Ureter (tissue), 1 donor: ENCODE results near the gene HSD11B1. TPM values are rescaled to one million over a fixed set of nuclear protein-coding genes. Genes with fewer than 3 reads are reported as not detected.
A peak's percentile ranks its signal among the peaks of the same experiment; 100 is the strongest.

Source experiments
- DNase-seq: peaks from one replicate; pipeline ENCODE4 v3.0.0-alpha.2; 2020; ENCODE audit warnings: low spot score
- total RNA-seq: library from RNA; stranded (reverse); gene quantifications from one replicate; pipeline ENCODE4 v1.2.4, GENCODE V29; 2023
- donor health status: DM: yes; HTN: yes; CAD: no.

Gene HSD11B1
- total RNA-seq, 1 donor from 2014 or later, result 4.1 TPM

- DNase-seq, result no peak
These were observed 22.6 kb downstream of the HSD11B1 start for GRCh38 chr1:209727286-209727685.

- no peak for DNase-seq
These were observed 23.1 kb downstream of the HSD11B1 start for GRCh38 chr1:209727785-209728184.

- DNase-seq, result no peak
These were observed 23.8 kb downstream of the HSD11B1 start for GRCh38 chr1:209728466-209728865.

- DNase-seq, result no peak
These were observed 24.8 kb downstream of the HSD11B1 start for GRCh38 chr1:209729436-209729835.

- no peak for DNase-seq
These were observed 28.1 kb downstream of the HSD11B1 start for GRCh38 chr1:209732725-209733124.

GRCh38 chr1:209733409-209734192, 29.0 kb downstream of the HSD11B1 start:
- no peak for DNase-seq

GRCh38 chr1:209736490-209737117, 32.0 kb downstream of the HSD11B1 start:
- no peak for DNase-seq

- DNase-seq, result no peak
These were observed 32.5 kb downstream of the HSD11B1 start for GRCh38 chr1:209737118-209737505.

- DNase-seq, result no peak
These were observed 33.6 kb downstream of the HSD11B1 start for GRCh38 chr1:209738270-209738669.

- no peak for DNase-seq
These were observed 36.5 kb downstream of the HSD11B1 start for GRCh38 chr1:209741193-209741592.

GRCh38 chr1:209741889-209742288, 37.2 kb downstream of the HSD11B1 start:
- no peak for DNase-seq

GRCh38 chr1:209742409-209743144, 37.9 kb downstream of the HSD11B1 start:
- DNase-seq, result no peak

- peak; percentile 62 for DNase-seq
These were observed 38.5 kb downstream of the HSD11B1 start for GRCh38 chr1:209743145-209743482.

GRCh38 chr1:209746451-209747165, 42.0 kb downstream of the HSD11B1 start:
- no peak for DNase-seq

GRCh38 chr1:209747580-209748262, 43.1 kb downstream of the HSD11B1 start:
- DNase-seq, result peak; percentile 96

- no peak for DNase-seq
These were observed 44.0 kb downstream of the HSD11B1 start for GRCh38 chr1:209748620-209749019.

GRCh38 chr1:209749205-209749604, 44.6 kb downstream of the HSD11B1 start:
- DNase-seq, result no peak

- no peak for DNase-seq
These were observed 45.2 kb downstream of the HSD11B1 start for GRCh38 chr1:209749670-209750323.

- no peak for DNase-seq
These were observed 47.1 kb downstream of the HSD11B1 start for GRCh38 chr1:209751627-209752231.

- DNase-seq, result no peak
These were observed 48.2 kb downstream of the HSD11B1 start for GRCh38 chr1:209752890-209753289.

- DNase-seq, result no peak
These were observed 50.6 kb downstream of the HSD11B1 start for GRCh38 chr1:209755256-209755655.
